GM19395 (cell line): ENCODE measurements around the gene RAB3IL1.
"Not testable (repeated sequence)": the region's sequence is repeated elsewhere in the genome, so short reads cannot be mapped to it uniquely, and the experiment has no call there.

Experiments
- ATAC-seq: cut with Tn5 transposase; IDR thresholded peaks from one replicate; pipeline ENCODE4 v1.9.1; 2021; ENCODE audit warnings: mild to moderate bottlenecking, moderate library complexity; ENCODE audit not compliant: unreplicated experiment

The RAB3IL1 gene

DNA sequence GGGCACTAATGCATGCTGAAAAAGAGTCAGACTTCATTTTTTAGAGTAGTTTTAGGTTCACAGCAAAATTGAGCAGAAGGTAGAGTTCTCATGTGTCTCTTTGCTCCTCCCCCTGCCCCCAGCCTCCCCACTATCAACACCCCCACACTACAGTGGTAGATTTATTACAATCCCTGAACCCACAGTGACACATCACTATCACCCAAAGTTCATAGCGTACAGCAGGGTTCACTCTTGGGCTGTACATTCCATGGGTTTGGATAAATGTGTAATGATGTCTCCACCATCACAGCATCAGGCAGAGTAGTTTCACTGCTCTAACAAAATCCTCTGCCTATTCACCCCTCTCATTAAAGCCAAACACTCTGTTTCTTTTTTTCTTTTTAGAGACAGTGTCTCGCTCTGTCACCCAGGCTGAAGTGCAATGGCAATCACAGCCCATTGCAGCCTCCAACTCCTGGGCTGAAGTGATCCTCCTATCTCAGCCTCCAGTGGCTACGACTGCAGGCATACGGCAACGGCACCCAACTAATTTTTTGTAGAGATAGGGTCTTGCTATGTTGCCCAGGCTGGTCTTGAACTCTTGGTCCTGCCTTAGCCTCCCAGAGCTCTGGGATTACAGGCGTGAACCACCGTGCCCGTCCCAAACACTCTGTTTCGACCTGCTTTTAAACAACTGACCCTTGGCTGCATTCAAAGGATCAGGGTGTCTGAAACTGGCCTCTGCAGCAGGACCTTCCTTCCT is 36.9 kb upstream of the RAB3IL1 start:
- ATAC-seq = no peak

DNA sequence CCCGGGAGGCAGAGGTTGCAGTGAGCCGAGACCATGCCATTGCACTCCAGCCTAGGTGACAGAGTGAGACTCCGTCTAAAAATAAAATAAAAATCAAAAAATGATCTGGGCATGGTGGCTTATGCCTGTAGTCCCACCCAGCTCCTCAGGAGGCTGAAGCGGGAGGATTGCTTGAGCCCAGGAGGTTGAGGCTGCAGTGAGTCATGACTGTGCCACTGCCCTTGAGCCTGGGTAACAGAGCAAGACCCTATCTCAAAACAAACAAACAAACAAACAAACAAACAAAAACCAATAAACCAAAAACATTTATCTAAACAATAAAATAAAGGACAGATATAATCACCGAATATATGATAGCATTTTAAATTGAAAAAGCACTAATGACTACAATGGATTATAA is 36.3 kb upstream of the RAB3IL1 start:
- not testable (repeated sequence) for ATAC-seq

DNA sequence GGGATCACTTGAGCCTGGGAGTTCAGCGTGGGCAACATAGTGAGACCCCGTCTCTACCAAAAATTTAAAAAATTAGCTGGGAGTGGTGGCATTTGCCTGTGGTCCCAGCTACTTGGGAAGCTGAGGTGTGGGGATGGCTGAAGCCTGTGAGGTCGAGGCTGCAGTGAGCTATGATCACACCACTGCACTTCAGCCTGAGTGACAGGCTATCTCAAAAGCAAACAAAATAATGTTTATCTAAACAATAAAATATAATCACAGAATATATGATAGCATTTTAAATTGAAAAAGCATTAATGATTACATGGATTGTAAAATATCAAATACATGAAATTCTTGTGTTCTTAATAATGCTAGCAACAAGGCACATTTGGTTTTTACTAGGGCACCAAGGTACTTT is 35.5 kb upstream of the RAB3IL1 start:
- no peak for ATAC-seq

DNA sequence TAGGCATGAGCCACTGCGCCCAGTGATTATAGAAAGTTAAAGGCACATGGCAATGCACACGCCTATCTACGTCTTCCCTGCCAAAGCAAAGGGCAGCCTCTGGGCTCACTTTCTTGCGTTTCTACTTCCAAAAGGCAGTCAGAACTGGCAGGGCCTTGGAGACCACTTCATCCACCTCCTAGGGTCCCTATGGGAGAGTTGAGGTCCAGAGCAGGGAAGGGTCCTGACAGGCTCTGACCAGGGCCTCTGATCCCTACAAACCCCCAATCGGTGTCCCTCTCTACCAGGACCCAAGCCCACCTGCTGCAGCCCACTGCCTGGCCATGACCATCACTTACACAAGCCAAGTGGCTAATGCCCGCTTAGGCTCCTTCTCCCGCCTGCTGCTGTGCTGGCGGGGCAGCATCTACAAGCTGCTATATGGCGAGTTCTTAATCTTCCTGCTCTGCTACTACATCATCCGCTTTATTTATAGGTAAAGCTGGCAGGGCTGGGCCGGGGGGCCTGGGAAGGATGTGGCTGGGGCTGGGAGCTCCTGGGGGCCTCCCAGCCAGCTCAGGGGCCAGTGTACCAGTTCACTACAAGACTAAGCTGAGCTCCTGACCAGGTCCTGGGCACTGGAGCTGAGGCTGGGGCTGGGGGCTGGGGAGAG is 34.2 kb upstream of the RAB3IL1 start:
- ATAC-seq = no peak

DNA sequence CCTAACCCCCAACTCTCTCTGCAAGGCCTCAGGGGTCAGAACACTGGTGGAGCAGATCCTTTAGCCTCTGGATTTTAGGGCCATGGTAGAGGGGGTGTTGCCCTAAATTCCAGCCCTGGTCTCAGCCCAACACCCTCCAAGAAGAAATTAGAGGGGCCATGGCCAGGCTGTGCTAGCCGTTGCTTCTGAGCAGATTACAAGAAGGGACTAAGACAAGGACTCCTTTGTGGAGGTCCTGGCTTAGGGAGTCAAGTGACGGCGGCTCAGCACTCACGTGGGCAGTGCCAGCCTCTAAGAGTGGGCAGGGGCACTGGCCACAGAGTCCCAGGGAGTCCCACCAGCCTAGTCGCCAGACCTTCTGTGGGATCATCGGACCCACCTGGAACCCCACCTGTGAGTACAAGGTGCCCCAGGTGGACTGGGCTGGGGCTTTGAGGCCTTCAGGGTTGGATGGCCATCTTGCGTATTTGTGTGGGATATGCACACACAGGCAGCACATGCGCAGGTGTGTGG is 32.7 kb upstream of the RAB3IL1 start, which contains the start of gene BEST1:
BEST1 (plus strand) TSS at position 317 of the 513 bp plus-strand sequence. CDS start 1,456 bp downstream, outside the sequence.
- no peak for ATAC-seq

DNA sequence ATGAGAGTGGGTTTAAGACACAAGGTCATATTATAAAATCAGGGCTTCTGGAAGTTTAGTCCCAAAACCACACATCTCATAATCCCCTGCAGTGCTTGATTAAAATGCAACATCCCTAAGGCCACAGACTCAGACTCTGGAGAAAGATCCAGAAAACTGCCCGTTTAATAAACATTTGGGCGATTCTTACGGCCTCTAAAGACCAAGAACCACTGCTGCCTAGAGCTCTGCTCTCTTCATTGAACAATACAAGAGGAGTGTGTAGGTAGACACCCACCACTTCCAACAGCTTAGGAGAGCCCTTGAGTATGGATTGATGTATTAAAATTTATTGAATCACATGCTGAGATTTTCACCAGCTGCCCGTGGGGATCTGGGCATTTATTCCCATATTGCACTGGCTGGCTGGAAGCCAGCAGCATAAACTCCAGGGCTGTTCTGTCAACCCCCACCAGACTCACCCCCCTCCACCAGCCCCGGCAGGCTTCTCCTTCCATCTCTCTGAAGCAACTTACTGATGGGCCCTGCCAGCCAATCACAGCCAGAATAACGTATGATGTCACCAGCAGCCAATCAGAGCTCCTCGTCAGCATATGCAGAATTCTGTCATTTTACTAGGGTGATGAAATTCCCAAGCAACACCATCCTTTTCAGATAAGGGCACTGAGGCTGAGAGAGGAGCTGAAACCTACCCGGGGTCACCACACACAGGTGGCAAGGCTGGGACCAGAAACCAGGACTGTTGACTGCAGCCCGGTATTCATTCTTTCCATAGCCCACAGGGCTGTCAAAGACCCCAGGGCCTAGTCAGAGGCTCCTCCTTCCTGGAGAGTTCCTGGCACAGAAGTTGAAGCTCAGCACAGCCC is 32.0 kb upstream of the RAB3IL1 start:
- no peak for ATAC-seq

DNA sequence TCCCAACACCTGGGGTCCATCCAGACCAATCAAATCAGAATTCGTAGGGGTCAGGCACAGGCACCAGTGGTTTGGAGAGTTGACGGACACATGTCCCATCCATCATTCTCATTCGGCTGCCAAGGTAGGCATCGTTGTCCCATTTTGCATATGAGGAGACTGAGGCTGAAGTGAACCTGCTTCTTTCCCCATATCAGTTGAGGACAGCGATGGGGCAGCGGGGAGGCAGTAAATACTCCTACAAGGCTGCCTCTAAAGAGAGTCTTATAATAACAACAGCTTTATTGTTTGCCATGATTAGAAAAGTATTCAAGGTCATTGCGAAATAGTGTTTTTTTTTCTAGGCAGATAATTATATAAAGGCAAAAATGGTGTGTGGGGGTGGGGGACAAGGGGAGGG is 31.1 kb upstream of the RAB3IL1 start:
- no peak for ATAC-seq

DNA sequence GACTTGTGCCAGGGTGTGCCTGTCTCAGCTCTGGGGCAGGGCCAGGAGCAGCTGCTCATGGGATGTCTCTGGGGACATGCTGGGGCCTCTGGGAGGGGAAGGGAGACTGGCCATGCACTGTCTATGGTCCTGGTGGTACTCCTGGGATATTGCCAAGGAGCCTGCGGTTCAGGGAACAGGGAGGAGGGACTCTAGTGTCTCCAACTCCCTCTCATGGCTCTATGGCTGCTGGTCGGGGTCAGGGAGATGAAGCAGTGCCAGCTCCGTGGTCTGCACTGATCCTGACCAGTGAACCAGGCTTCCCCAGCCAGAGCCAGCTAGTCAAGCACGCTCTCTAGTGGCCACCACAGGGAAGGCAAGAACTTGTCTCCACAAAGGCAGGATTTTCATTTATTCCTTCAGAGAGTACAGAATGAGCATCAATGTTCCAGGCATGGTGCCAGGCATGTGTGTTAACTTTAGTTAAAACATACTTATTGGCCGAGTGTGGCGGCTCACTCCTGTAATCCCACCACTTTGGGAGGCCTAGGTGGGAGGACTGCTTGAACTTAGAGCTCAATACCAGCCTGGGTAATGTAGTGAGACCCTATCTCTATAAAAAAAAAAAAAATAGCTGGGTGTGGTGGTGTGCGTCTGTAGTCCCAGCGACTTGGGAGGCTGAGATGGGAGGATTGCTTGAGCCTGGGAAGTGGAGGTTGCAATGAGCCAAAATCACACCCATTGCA is 30.3 kb upstream of the RAB3IL1 start:
- no peak for ATAC-seq

DNA sequence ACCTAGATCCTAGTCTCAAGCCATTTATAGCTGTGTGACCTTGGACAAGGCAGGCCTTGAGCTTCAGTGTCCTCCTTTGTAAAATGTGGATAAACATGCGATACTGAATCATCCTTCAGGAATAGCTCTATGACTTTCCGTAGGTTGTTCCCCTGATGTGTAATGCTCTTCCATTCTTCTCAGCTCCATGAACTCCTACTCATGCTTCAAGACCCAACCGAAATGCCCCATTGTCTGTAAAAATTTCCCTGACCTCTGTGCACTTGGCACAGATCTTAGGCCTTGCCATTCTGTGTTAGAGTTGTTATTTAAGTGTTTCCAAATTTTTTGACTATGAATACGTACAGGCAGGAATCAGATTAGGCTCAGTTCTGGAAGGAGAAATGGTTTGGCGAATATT is 29.5 kb upstream of the RAB3IL1 start:
- no peak for ATAC-seq

DNA sequence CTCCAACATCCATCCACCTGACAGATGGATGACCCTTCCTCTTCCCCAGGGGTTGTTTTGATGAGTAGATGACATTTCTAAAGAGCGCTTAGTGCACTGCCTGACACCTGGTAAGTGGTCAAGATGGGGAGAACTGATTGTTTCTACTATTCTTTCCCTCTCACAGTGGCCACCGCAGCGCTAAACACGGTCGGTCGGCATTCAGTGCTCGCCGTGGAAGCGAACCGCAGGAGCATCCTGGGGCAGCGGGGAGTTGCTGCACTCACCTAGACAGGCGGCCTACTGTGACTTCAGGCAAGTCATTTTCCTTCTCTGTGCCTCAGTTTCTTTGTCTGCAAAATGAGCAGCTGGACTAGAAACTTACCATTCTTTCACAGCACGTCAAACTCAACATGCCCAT is 27.8 kb upstream of the RAB3IL1 start:
- ATAC-seq = no peak

DNA sequence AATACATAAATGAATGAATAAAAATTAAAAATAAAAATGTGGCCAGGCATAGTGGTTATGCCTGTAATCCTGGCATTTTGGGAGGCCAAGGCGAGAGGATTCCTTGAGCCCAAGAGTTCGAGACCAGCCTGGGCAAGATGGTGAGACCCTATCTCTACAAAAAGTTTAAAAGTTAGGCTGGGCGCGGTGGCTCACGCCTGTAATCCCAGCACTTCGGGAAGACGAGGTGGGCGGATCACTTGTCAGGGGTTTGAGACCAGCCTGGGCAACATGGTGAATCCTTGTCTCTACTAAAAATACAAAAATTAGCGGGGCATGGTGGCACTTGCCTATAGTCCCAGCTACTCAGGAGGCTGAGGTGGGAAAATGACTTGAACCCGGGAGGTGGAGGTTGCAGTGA is 23.1 kb upstream of the RAB3IL1 start:
- ATAC-seq = no peak

DNA sequence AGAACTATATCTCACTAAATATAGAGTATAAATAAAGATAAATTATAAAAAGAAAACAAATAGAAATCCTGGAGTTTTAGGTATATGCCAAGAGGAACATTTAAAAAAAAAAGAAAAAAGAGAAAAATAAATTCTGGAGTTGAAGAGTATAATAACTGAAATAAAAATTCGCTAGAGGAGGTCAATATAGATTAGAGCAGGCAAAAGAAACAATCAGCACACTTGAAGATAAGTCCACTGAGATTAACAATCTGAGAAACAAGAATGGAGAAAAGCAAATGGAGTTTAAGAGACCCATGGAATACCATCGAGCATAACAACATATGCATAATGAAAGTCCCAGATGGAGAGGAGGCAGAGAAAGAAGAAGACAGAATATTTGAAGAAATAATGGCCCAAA is 18.5 kb upstream of the RAB3IL1 start:
- no peak for ATAC-seq

DNA sequence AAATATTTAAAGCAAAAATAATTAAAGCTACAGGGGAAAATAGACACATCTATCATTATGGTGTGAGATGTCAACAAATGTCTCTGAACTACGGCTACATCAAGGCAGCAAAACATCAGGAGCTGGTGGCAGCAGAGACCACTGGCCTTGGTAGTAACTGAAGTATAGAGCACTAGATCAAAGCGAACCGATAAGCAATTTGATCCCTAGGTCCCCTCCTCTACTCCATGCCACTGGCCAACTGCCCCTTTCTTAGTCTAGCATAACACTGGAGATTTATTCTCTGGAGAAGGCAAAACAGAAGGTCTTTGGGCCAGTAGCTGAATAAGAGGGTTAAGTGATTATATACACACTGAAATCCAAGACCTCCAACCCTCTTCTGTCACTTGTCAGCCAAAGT is 13.6 kb upstream of the RAB3IL1 start:
- ATAC-seq = no peak

DNA sequence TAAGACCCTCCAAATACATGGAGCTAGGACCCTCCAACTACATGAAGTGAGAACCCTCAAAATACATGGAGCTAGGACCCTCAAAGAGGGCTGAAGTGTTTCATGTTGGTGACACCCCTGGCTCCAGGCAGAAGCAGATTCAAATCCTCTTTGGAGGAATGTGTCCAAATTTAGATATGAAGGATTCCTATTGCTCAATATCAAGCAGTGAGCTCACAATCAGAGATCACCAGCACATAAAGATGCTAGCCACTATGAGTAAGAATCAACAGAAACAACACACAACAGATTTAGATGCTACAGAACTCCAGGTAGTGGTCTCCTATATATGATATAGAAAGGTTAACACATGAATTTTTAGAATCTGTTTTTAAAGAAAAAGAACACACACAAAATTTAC is 11.2 kb upstream of the RAB3IL1 start:
- ATAC-seq = no peak

DNA sequence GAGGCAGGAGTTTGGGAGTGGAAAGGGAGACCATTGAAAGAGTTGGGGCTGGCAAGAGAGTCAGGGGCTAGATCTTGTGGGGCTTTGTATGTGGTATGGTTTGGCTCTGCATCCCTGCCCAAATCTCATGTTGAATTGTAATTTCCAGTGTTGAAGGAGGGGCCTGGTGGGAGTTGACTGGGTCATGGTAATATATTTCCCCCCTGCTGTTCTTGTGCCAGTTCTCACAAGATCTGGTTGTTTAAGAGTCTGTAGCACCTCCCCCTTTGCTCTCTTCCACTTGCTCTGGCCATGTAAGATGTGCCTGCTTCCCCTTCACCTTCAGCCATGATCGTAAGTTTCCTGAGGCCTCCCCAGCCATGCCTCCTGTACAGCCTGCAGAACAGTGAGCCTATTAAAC is 10.1 kb upstream of the RAB3IL1 start:
- ATAC-seq = no peak

DNA sequence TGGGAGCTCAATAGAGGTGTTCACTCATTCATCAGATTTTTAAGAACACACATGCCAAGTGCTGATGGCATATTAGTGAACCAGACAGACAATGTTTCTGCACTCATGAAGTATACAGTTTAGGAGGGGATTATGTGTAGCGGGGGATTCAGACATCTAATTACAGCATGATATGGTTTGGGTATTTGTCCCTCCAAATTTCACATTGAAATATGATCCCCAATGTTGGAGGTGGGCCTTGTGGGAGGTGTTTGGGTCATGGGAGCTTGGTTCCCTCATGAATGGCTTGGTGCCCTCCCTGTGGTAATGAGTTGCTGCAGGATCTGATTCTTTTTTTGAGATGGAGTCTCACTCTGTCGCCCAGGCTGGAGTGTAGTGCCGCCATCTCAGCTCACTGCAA is 8.9 kb upstream of the RAB3IL1 start:
- no peak for ATAC-seq

DNA sequence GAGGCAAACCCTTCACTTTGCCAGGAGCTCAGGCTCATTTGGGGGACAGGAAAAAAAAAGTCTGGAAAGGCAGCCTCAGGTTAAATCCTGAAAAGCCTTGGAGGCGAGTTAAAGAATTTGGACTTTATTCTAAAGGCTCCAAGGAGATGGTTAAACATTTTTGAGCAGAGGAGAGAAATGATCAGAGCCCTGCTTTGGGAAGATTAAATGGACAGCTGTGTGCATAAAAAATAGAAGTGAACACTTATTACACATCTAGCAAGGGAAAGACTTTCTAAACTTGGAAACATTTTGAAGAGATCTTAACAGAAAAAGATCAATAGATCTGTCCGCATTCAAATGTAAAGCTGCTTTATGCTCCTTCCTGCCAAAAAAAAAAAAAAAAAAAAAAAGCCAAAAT is 8.4 kb upstream of the RAB3IL1 start:
- ATAC-seq = no peak

DNA sequence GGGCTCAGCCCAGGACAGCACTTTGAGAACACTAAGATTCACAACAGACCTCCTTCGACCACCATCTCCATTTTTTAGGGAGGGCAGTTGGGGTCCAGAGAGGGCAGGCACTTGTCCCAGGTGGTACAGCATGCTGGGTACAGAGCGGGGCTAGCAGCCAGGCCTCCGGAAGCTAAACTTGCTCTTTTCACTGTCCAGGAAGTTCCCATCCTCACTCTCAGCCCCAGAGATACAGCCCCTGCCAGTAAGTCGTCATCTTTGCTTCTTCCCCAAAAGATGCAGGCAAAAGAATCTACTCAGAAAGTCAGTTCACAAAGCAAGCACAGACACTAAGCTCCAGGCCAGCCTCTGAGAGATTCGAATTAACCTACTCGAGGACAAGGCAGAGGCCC is 6.7 kb upstream of the RAB3IL1 start:
- no peak for ATAC-seq

DNA sequence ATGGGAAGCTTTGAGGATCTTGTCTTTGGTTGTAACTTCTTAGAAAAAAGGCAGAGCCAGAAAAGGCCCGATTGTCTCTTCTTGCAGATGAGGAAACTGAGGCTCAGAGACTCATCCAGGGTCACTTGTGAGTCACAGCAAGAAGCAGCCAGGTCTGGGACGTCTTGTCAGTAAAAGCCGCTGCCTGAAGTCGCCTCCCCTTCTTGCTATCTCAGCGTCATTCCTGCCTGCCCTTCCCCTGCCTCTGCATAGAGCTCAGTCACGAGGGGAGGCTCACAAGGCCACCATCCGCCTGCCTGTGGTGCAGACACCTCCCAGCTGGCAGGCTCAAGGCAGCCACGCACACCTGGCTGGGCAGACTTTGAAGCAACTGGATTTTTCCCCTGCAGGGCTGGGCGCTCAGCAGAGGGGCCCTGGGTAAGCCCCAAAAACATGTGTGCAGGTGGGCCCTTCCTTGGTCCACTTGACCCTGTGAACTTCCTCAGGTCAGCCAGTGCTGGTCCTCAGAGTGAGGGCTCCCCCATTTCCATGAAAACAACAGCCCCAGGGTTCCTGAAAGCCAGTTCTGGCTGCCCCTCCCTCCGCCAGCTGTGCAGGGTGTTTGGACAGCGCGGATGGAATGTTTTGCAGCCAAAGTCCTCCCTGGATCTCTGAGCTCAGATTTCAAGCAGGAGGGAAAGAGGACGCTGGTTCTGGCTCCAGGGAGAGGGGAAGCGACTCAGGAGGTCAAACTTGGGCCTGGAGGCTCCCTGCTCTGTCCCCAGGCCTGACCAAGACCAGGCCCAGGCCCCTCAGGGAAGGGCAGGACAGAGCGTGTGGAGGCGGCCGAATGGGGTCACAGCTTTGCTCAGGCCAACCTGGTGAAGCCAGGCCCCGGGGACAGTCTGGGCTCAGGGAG is 6.0 kb upstream of the RAB3IL1 start:
- no peak for ATAC-seq

DNA sequence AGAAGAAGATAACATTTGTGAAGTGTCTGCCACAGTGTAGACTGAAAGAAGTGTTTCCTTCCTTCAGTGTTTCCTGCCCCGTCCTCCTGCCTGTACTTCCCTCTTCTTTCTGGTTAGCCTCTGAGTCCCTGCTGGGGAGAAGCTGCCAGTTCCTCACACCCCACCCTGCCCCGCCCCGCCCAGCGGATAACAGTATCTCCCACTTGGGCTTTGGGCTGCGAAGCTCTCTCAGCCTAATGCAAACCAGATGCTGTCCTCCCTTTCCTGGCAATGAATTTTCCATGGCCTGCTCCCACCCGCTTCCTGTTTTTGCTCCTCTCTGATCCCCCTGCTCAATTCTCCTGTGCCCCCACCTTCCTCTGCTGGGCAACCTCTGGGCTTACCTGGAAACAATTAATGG is 5.2 kb upstream of the RAB3IL1 start:
- no peak for ATAC-seq
